Panc1 (cell line): Measurements from ENCODE around the gene DCUN1D4. TPM values are rescaled to one million over a fixed set of nuclear protein-coding genes. Genes with fewer than 3 reads are reported as not detected.

Experiments
- ATAC-seq: fragments of 200-7000 bp; cut with Tn5 transposase; 2 replicates; pipeline ENCODE4 v1.9.1; 2020; ENCODE audit warnings: mild to moderate bottlenecking, moderate library complexity
- BruUV-seq: library from RNA; stranded (reverse); fragments of 400-500 nt; replicated peaks from 2 replicates; lab custom pipeline; 2021; lab: Mats Ljungman, UMichigan
- CTCF ChIA-PET: fragments of 300-600 bp; sonication (Branson Sonifier 250); formaldehyde crosslinking; loops from one replicate; lab custom pipeline; 2022; ENCODE audit warnings: antibody characterized with exemption; lab: Charles Lee
- POLR2A ChIA-PET: fragments of 300-600 bp; sonication (Branson Sonifier 250); formaldehyde crosslinking; loops from one replicate; lab custom pipeline; 2022; ENCODE audit warnings: antibody characterized with exemption; lab: Charles Lee
- DNase-seq: peaks from one replicate; pipeline ENCODE4 v3.0.0-alpha.2; 2010; ENCODE audit warnings: low read depth, low spot score
- H3K27ac ChIP-seq: 2 replicates; pipeline ENCODE4 v1.5.1; 2011; ENCODE audit warnings: mild to moderate bottlenecking, low read length, inconsistent platforms
- H3K27me3 ChIP-seq: fragments of 200-500 bp; sonication (Bioruptor generic); 2 replicates; pipeline ENCODE4 v1.6.0; 2014; ENCODE audit warnings: low read length, inconsistent platforms; ENCODE audit not compliant: control insufficient read depth, insufficient read depth
- H3K36me3 ChIP-seq: fragments of 200-500 bp; sonication (Bioruptor generic); 2 replicates; pipeline ENCODE4 v1.5.1; 2014; ENCODE audit warnings: inconsistent platforms, mild to moderate bottlenecking, low read length, moderate library complexity; ENCODE audit not compliant: control insufficient read depth, insufficient read depth
- H3K4me1 ChIP-seq: 2 replicates; pipeline ENCODE4 v1.5.1; 2011; ENCODE audit warnings: inconsistent platforms, mild to moderate bottlenecking, low read length, moderate library complexity; ENCODE audit not compliant: control insufficient read depth, insufficient read depth
- H3K4me3 ChIP-seq, 2 experiments: 2 replicates each; pipeline ENCODE4 v1.5.1; 2011 to 2012; ENCODE audit warnings: low read depth in 2 of 2, low read length in 2 of 2, mild to moderate bottlenecking in 2 of 2, inconsistent platforms in 1 of 2, moderate library complexity in 1 of 2
- H3K9me3 ChIP-seq: fragments of 200-500 bp; sonication (Bioruptor generic); 2 replicates; pipeline ENCODE4 v1.5.1; 2014; ENCODE audit warnings: low read depth, mild to moderate bottlenecking, inconsistent platforms, low read length, moderate library complexity; ENCODE audit not compliant: control insufficient read depth, insufficient read depth
- POLR2AphosphoS5 ChIP-seq: IDR thresholded peaks from 2 replicates; pipeline ENCODE4 v1.6.1; 2012; ENCODE audit warnings: mild to moderate bottlenecking, low read depth, low read length, moderate library complexity
- SIN3A ChIP-seq: IDR thresholded peaks from 2 replicates; pipeline ENCODE4 v1.6.1; 2012; ENCODE audit warnings: low read depth, mild to moderate bottlenecking, low read length, moderate library complexity, borderline replicate concordance; ENCODE audit not compliant: insufficient read depth
- TCF7L2 ChIP-seq: IDR thresholded peaks from 2 replicates; pipeline ENCODE4 v1.6.1; 2011; ENCODE audit warnings: mild to moderate bottlenecking, low read depth, low read length, inconsistent platforms
- in situ Hi-C: cut with HindIII; loops from 2 replicates; pipeline ENCODE4 v1.10.0; 2016; ENCODE audit warnings: low sequenced_read_pairs, low pct_unique_long_range_greater_than_20kb
- intact Hi-C: fragments of 100-400 bp; cut with micrococcal nuclease; formaldehyde crosslinking; loops from one replicate; pipeline ENCODE4 v1.10.0; 2022; ENCODE audit not compliant: unreplicated experiment
- total RNA-seq: library from RNA; stranded (reverse); gene quantifications from one replicate; pipeline ENCODE4 v1.2.1, GENCODE V29; 2021; ENCODE audit not compliant: unreplicated experiment
- TF ChIP-seq, protein P1 (sequence below), 2 experiments: IDR thresholded peaks; 2 replicates each; pipeline ENCODE4 v1.6.1; 2011 to 2012; ENCODE audit warnings: low read depth in 2 of 2, control low read depth in 1 of 2, low read length in 1 of 2, mild to moderate bottlenecking in 1 of 2, moderate library complexity in 1 of 2; ENCODE audit not compliant: insufficient read depth in 1 of 2
- TF ChIP-seq, protein P2 (sequence below): fragments of 450-650 bp; IDR thresholded peaks from 2 replicates; pipeline ENCODE4 v1.5.1; 2017; ENCODE audit warnings: mild to moderate bottlenecking

DCUN1D4 gene
- total RNA-seq, 1 experiment from 2014 or later: 64.6 TPM

DNA sequence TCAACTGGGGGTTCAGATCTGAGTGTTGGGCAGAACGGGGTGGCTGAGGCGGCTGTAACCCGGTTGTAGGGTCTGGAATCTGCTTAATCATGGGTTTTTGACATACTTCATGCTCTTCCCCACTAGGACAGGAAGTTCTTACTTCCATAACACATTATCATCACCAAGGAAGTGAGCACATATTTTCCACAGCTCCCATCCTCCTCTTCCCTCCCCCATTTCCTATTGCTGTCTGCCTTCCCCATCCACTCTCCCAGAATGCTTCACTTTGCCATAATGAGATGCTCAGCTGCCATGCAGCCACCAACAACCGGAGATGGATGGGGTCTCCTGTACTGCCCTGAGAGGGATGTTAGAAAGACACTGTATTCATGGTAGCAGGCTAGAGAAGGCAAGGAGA lies 6.4 kb upstream of the DCUN1D4 start:
- BruUV-seq: no TSS peak
- Histone ChIP-seq H3K27me3 (no peaks in the 10 kb centered on the region), H3K27ac (no peak overlapping the region), H3K4me3 (no peak overlapping the region), H3K4me1 (no peaks in the 10 kb centered on the region), H3K36me3 (no peaks in the 10 kb centered on the region), H3K9me3 (no peaks in the 10 kb centered on the region)
- intact Hi-C loops: no loop called here
- in situ Hi-C loops: no loop called here
- no peak for DNase-seq
- POLR2A ChIA-PET: no interaction called here
- CTCF ChIA-PET: no interaction called here
- no peak for ATAC-seq
- TF ChIP-seq TCF7L2 (no peak), POLR2AphosphoS5 (no peak), SIN3A (no peak)
- TF ChIP-seq, protein P1, sequence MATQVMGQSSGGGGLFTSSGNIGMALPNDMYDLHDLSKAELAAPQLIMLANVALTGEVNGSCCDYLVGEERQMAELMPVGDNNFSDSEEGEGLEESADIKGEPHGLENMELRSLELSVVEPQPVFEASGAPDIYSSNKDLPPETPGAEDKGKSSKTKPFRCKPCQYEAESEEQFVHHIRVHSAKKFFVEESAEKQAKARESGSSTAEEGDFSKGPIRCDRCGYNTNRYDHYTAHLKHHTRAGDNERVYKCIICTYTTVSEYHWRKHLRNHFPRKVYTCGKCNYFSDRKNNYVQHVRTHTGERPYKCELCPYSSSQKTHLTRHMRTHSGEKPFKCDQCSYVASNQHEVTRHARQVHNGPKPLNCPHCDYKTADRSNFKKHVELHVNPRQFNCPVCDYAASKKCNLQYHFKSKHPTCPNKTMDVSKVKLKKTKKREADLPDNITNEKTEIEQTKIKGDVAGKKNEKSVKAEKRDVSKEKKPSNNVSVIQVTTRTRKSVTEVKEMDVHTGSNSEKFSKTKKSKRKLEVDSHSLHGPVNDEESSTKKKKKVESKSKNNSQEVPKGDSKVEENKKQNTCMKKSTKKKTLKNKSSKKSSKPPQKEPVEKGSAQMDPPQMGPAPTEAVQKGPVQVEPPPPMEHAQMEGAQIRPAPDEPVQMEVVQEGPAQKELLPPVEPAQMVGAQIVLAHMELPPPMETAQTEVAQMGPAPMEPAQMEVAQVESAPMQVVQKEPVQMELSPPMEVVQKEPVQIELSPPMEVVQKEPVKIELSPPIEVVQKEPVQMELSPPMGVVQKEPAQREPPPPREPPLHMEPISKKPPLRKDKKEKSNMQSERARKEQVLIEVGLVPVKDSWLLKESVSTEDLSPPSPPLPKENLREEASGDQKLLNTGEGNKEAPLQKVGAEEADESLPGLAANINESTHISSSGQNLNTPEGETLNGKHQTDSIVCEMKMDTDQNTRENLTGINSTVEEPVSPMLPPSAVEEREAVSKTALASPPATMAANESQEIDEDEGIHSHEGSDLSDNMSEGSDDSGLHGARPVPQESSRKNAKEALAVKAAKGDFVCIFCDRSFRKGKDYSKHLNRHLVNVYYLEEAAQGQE (IDR thresholded peaks at IDR 0.05; ENCODE audit: insufficient read depth in 1 of 2, low read depth in 2 of 2, low read length in 1 of 2): no peak
- TF ChIP-seq, protein P2, sequence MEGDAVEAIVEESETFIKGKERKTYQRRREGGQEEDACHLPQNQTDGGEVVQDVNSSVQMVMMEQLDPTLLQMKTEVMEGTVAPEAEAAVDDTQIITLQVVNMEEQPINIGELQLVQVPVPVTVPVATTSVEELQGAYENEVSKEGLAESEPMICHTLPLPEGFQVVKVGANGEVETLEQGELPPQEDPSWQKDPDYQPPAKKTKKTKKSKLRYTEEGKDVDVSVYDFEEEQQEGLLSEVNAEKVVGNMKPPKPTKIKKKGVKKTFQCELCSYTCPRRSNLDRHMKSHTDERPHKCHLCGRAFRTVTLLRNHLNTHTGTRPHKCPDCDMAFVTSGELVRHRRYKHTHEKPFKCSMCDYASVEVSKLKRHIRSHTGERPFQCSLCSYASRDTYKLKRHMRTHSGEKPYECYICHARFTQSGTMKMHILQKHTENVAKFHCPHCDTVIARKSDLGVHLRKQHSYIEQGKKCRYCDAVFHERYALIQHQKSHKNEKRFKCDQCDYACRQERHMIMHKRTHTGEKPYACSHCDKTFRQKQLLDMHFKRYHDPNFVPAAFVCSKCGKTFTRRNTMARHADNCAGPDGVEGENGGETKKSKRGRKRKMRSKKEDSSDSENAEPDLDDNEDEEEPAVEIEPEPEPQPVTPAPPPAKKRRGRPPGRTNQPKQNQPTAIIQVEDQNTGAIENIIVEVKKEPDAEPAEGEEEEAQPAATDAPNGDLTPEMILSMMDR: no peak

DNA sequence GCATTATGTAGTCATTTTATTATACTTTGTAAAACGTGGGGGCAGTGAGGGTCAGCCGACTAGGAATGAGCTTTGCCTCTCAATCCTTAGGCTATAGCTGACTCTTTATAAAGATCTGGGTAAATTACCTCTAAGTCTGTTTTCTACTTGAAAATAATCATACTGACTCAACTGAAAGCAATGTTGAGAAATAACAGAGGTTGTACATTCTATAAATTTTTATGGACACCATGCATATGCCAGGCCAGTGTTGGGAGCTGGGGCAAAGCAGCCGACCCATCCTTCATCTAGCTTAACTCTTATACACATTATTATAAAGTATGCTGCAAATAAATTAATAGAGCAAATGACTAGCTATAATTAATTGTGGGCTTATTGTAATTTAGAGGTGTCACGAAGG lies 2.2 kb upstream of the DCUN1D4 start:
- no peaks in the 10 kb centered on the region for H3K9me3 ChIP-seq
- TF ChIP-seq, protein P1 (IDR thresholded peaks at IDR 0.05; ENCODE audit: insufficient read depth in 1 of 2, low read depth in 2 of 2, low read length in 1 of 2): no peak
- TF ChIP-seq SIN3A (no peak), TCF7L2 (no peak), POLR2AphosphoS5 (no peak)
- TF ChIP-seq, protein P2: no peak
- ChIA-PET POLR2A (no interaction called here), CTCF (no interaction called here)
- in situ Hi-C loops: no loop called here
- ATAC-seq (no peak), DNase-seq (no peak)
- H3K27ac ChIP-seq: no peak overlapping the region
- intact Hi-C loops: no loop called here
- no TSS peak for BruUV-seq
- H3K4me1 ChIP-seq: peaks cover 5% of the 10 kb centered on the region; the same call in 1 of the 2 replicates
- no peak overlapping the region for H3K4me3 ChIP-seq
- H3K27me3 ChIP-seq: no peaks in the 10 kb centered on the region
- no peaks in the 10 kb centered on the region; the same call in none of the 2 replicates for H3K36me3 ChIP-seq
